ENCODE measurements around the gene EFS. TPM values are rescaled to one million over a fixed set of nuclear protein-coding genes. Genes with fewer than 3 reads are reported as not detected.

EFS gene
- total RNA-seq, 2 experiments from 2014 or later, result not detected

GRCh38 chr14:23307687-23308644 is 57.0 kb downstream of the EFS start:
- ChIA-PET POLR2A (interaction anchor here (9.4 kb wide), 1 partner anchor 13 kb away, joined by 122 read pairs; the partner anchor contains the start of gene PABPN1), CTCF (ENCODE audit: unreplicated experiment) (interaction anchor here (1.4 kb wide), 1 partner anchor 13 kb away, joined by 4 read pairs; no protein-coding TSS in a partner anchor)
- TF ChIP-seq, protein P1, sequence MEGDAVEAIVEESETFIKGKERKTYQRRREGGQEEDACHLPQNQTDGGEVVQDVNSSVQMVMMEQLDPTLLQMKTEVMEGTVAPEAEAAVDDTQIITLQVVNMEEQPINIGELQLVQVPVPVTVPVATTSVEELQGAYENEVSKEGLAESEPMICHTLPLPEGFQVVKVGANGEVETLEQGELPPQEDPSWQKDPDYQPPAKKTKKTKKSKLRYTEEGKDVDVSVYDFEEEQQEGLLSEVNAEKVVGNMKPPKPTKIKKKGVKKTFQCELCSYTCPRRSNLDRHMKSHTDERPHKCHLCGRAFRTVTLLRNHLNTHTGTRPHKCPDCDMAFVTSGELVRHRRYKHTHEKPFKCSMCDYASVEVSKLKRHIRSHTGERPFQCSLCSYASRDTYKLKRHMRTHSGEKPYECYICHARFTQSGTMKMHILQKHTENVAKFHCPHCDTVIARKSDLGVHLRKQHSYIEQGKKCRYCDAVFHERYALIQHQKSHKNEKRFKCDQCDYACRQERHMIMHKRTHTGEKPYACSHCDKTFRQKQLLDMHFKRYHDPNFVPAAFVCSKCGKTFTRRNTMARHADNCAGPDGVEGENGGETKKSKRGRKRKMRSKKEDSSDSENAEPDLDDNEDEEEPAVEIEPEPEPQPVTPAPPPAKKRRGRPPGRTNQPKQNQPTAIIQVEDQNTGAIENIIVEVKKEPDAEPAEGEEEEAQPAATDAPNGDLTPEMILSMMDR (conservative IDR thresholded peaks at IDR 0.05; ENCODE audit: low read length), result no peak
- no peak for TF ChIP-seq EZH2phosphoT487 (IDR thresholded peaks at IDR 0.05; ENCODE audit: borderline replicate concordance, low read depth, low read length)
- no peaks in the 10 kb centered on the region for H4K20me1 ChIP-seq (ENCODE audit: insufficient read depth, low read length)
- H3K36me3 ChIP-seq (ENCODE audit: insufficient read depth, low read length), result no peaks in the 10 kb centered on the region; the same call in 1 of the 2 replicates
- intact Hi-C loops (cut with micrococcal nuclease; ENCODE audit: unreplicated experiment), result loop anchor here (2.0 to 10.0 kb wide), 2 partner anchors 13 to 837 kb away; partner anchors contain the start of genes EMC9, PABPN1, PSME2 and RNF31
- no peak overlapping the region for H3K27ac ChIP-seq (ENCODE audit: low read depth, low read length, poor library complexity, severe bottlenecking)
- H3K79me2 ChIP-seq (ENCODE audit: insufficient read depth, low read depth, low read length), result no peaks in the 10 kb centered on the region; the same call in 1 of the 2 replicates
- no peak for DNase-seq (ENCODE audit: low spot score)
- H2AFZ ChIP-seq (ENCODE audit: low read length), result no peak overlapping the region
- H3K9me2 ChIP-seq (ENCODE audit: insufficient read depth, low read length), result no peaks in the 10 kb centered on the region
- no TSS peak for BruUV-seq (replicated peaks)
- no peak overlapping the region for H3K4me3 ChIP-seq (ENCODE audit: low read depth, low read length, poor library complexity, severe bottlenecking)
- peak overlapping the region; percentile 81 for H3K4me2 ChIP-seq (ENCODE audit: low read length)
- H3K4me1 ChIP-seq (ENCODE audit: insufficient read depth, low read length, poor library complexity, severe bottlenecking), result peaks cover 31% of the 10 kb centered on the region
- no peaks in the 10 kb centered on the region for H3K9me3 ChIP-seq (ENCODE audit: low read length)

GRCh38 chr14:23307146-23307530 is 57.8 kb downstream of the EFS start:
- TF ChIP-seq EZH2phosphoT487 (IDR thresholded peaks at IDR 0.05; ENCODE audit: borderline replicate concordance, low read depth, low read length), result no peak
- TF ChIP-seq, protein P1 (conservative IDR thresholded peaks at IDR 0.05; ENCODE audit: low read length), result no peak
- BruUV-seq (replicated peaks), result no TSS peak
- ChIA-PET POLR2A (interaction anchor here (0.6 to 9.4 kb wide), 2 partner anchors 14 kb away, joined by 5 to 122 read pairs; partner anchors contain the start of gene PABPN1), CTCF (ENCODE audit: unreplicated experiment) (interaction anchor here (0.6 to 1.4 kb wide), 3 partner anchors 14 to 215 kb away, joined by 3 to 5 read pairs (median 4); no protein-coding TSS in a partner anchor)
- Histone ChIP-seq H3K4me3 (ENCODE audit: low read depth, low read length, poor library complexity, severe bottlenecking) (peak overlapping the region; percentile 77), H3K9me2 (ENCODE audit: insufficient read depth, low read length) (no peaks in the 10 kb centered on the region), H3K4me2 (ENCODE audit: low read length) (peak overlapping the region; percentile 81), H3K4me1 (ENCODE audit: insufficient read depth, low read length, poor library complexity, severe bottlenecking) (peaks cover 32% of the 10 kb centered on the region), H3K79me2 (ENCODE audit: insufficient read depth, low read depth, low read length) (no peaks in the 10 kb centered on the region; the same call in 1 of the 2 replicates), H4K20me1 (ENCODE audit: insufficient read depth, low read length) (no peaks in the 10 kb centered on the region), H3K36me3 (ENCODE audit: insufficient read depth, low read length) (no peaks in the 10 kb centered on the region; the same call in 1 of the 2 replicates), H2AFZ (ENCODE audit: low read length) (peak overlapping the region; percentile 79), H3K27ac (ENCODE audit: low read depth, low read length, poor library complexity, severe bottlenecking) (peak overlapping the region; percentile 37), H3K9me3 (ENCODE audit: low read length) (no peaks in the 10 kb centered on the region)
- intact Hi-C loops (cut with micrococcal nuclease; ENCODE audit: unreplicated experiment), result loop anchor here (2.0 to 10.0 kb wide), 2 partner anchors 14 to 838 kb away; partner anchors contain the start of genes EMC9, PABPN1, PSME2 and RNF31
- DNase-seq (ENCODE audit: low spot score), result no peak

Measured in OCI-LY7 (cell line).